ENCODE data around the gene GSG1L. TPM values are rescaled to one million over a fixed set of nuclear protein-coding genes. Genes with fewer than 3 reads are reported as not detected.

GSG1L gene
- total RNA-seq, 1 donor from 2014 or later = not detected

GRCh38 chr16:28100810-28101532, 37.5 kb upstream of the GSG1L start:
- no peak for TF ChIP-seq CTCF (conservative IDR thresholded peaks at IDR 0.05; ENCODE audit: low read depth, low read length)
- DNase-seq (ENCODE audit: low read depth) = no peak
- H3K4me3 ChIP-seq (ENCODE audit: low read depth, low read length) = no peak overlapping the region

GRCh38 chr16:28098959-28099945, 35.7 kb upstream of the GSG1L start:
- DNase-seq (ENCODE audit: low read depth) = no peak
- H3K4me3 ChIP-seq (ENCODE audit: low read depth, low read length) = no peak overlapping the region
- TF ChIP-seq CTCF (conservative IDR thresholded peaks at IDR 0.05; ENCODE audit: low read depth, low read length) = no peak

- no peak overlapping the region for H3K4me3 ChIP-seq (ENCODE audit: low read depth, low read length)
- DNase-seq (ENCODE audit: low read depth) = no peak
- TF ChIP-seq CTCF (conservative IDR thresholded peaks at IDR 0.05; ENCODE audit: low read depth, low read length) = no peak
Observed at GRCh38 chr16:28098171-28098958, 34.9 kb upstream of the GSG1L start.

- no peak for DNase-seq (ENCODE audit: low read depth)
- TF ChIP-seq CTCF (conservative IDR thresholded peaks at IDR 0.05; ENCODE audit: low read depth, low read length) = no peak
- no peak overlapping the region for H3K4me3 ChIP-seq (ENCODE audit: low read depth, low read length)
Observed at GRCh38 chr16:28096983-28097899, 33.7 kb upstream of the GSG1L start.

GRCh38 chr16:28093385-28093725, 29.8 kb upstream of the GSG1L start:
- H3K4me3 ChIP-seq (ENCODE audit: low read depth, low read length) = no peak overlapping the region
- no peak for DNase-seq (ENCODE audit: low read depth)
- no peak for TF ChIP-seq CTCF (conservative IDR thresholded peaks at IDR 0.05; ENCODE audit: low read depth, low read length)

Measured in epithelial cell of proximal tubule (primary cell).